NCI-H2196 (cell line): ENCODE data around the gene CNKSR3.
A peak's percentile ranks its signal among the peaks of the same experiment; 100 is the strongest.

ENCODE experiments used
- DNase-seq: peaks from one replicate; lab custom pipeline; 2025; ENCODE audit not compliant: unreplicated experiment; lab: John Stamatoyannopoulos, UW

Gene CNKSR3

DNA sequence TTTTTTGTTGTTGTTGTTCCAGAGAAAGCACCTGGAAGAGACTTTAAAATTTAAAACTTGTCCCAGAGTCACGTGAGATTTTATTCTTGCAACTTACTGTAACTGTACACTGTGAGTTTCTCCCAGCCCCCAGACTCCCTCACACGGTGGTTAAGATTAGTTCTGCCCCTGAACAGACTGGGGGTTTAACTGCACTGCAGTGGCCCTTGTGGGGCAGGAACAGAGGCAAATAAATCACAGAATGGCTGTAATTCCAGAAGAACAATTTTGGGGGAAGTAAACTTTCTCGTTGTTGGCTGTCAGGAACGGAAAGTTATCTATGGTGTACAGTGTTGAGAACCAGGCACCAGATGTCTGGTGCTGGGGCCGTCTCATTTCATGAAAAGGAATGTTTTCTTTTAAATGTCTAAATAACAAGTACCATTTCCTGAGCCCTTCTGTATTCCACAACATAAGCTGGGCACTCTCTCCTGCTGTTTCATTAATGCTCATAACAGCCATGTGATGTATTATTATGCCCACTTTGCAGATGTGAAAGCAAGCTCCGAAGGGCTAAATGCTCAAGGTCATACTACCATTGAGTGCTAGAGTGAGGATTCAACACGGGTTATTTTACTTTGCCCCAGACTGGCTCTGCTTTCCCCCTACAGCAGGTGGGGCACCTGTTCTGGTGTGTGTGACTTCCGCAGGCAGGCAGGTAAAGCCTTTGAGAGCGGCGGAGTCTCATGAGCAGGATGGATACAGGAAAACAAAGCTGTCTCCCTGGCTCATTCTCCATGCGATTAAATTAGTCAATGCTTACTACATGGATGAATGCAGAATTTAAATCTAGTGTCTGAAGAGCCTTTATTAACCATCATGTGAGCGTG, 30.5 kb downstream of the CNKSR3 start:
- DNase-seq, result no peak

DNA sequence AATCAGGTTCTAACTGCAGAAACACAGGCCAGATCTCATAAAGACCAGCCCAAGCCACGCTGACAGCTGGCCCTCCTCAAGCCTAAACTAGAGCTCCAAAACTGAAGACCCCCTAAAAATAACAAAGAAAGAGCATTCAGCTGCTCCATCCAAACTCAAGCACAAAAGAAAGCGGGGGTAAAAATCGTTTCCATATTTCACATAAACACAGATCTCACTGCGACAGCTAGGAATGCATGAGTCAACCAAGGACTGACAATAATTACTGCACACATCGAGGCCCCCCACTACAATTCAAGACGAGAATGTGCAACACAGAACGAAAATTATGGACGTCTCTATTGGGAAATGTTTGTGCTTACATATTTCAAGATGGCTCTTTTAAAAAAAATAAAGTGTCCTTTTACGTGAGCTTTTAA, 31.1 kb downstream of the CNKSR3 start:
- no peak for DNase-seq

DNA sequence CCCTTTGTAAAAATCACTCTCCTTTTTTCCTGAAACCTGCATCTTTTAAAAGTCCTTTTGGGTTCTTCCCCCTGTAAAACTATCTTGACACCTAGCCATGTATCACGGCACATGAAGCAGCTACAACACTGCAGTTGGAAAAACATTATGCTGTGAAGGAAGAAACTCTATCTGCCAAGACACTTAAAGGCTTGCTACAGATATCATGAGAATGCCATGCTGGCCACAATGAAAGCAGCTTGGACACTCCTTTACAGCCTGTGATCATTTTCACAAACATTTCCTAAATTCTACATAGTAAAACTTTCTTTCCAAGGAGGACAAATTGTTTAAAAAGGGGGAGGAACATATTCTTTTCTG, 31.8 kb downstream of the CNKSR3 start:
- DNase-seq, result no peak

DNA sequence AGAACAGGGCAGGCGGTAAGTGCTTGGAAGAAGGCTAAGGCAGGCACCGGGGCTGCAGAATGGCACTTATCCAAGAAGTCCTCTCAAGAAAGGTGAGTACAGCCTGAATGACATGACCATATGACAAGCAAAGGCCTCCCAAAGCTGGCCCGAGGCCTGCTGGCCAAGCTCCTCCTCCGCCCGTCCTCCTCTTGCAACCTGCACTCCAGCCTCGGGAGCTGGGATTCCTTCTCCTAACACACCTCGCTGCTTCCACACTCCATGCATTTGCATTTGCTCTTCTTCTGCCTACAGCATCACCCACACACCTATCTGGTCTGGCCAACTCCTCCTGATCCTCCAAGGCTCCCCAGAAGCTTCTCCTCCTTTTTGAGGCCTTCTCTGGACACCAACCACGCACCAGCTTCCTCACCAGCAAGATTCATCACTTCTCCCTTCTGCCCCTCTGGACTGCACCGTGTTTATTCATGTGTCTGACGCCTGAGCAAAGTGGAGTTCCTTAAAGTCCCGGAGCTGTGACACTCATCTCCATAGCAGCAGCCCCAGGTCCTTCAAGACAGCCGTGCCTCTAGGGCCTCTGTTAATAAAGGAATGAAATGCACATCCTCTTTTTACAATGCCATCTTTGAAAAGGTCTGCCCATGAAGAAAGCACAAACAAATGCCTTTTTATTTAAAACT, 32.3 kb downstream of the CNKSR3 start:
- DNase-seq, result peak; percentile 43

DNA sequence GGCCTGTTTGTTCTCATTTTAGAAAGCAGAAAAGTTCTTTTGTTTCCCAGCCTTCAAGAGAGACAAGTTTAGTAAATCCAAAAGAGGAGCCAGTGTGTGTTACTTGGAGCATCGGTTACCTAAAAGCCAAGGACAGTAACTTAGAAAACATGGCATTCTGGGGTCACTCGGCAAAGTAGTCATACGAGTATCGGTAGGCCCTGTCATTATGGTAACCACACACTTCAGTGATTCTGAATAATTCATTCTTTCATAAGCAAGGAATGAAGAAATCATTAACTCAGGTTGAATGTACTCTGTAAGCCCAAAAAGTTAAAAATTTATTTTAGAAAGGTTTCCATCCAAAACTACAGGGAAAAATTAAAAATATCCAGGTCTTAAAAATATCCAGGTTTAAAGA, 34.0 kb downstream of the CNKSR3 start:
- DNase-seq, result no peak

DNA sequence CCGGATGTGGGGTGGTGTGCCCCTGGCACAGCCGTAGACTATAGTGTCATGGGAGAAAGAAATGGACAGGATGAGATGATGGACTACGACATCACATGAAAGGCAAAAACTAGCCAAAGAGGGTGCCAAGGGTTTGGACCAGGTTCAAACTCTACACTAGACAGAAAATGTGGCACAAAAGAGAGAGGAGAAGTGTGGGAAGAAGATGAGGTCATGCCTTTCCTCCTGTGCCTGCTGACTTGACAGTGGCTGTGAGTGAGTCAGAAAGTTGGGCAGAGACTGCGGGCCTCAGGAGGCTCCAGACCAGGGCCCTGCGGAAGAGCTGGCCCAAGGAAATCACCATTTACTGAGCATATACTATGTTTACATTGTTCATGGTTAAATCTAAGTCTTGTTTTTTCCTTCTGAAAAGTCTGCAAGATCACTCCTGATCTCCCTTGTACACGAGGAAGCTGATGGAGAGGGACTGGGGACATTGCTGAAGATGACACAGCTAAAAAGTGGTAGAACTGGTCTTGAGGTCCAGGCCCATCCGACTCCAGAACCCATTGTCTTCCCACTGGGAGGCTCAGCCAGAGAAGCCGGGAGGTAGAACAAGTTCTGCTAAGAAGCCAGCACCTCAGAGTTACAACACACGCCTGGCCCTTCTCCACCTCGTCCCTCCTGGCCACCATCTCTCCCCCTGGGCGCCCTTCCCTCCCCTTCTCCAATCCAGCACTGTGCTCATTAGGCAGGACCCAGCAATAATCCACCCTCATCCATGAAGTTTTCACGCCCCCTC, 35.6 kb downstream of the CNKSR3 start:
- DNase-seq, result no peak

DNA sequence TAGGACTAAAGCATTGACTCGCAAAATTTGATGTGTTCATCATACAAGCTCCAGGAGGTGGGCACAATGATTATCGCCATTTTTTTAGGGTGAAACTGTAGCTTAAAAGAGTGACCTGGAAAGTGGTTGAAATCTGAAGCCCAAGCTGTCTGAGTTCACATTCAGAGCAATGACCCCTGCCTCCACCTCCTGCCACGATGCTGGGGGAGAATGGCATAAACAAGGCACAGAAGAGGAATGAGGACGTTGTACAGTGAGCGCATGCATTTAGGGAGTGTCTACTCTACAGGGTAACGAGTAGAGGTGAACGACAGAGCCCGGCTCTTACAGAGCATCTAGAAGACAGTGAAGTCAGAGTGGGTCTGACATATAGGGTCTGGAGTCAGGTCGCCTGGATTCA, 37.2 kb downstream of the CNKSR3 start:
- DNase-seq, result no peak

DNA sequence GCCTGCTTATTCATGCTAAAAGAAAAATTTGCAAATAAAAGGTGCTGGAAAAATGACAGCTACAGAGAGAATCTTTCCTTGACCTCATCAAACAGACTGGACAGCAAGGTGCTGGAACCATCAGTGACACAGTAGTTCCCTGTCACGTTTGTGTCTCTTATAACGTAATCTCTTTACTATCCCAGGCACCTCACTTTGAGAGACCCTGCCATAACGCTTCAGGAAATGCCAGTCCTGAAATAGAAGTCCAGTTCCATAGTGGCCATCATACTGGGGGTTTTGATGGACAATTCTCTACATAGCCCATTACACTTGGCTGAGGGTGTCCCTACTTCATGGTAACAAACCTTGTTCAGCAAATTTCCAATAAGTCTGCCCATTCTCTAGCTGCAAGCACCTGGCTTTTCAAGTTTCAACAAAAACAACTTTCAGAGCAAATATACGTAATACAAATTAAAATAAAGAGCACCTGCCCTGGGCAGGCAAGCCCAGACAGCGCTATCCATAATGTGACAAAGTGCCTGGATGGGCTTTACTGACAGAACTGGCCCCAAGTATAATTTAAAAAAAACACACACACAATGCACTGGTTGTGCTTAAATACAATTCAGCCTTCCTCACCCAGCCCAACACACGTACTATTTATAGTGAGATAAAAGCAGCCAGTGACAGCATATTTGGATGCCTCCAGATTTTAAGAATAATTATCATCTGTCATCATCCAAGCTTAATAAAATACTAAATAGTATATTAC, 38.7 kb downstream of the CNKSR3 start:
- peak; percentile 54 for DNase-seq

DNA sequence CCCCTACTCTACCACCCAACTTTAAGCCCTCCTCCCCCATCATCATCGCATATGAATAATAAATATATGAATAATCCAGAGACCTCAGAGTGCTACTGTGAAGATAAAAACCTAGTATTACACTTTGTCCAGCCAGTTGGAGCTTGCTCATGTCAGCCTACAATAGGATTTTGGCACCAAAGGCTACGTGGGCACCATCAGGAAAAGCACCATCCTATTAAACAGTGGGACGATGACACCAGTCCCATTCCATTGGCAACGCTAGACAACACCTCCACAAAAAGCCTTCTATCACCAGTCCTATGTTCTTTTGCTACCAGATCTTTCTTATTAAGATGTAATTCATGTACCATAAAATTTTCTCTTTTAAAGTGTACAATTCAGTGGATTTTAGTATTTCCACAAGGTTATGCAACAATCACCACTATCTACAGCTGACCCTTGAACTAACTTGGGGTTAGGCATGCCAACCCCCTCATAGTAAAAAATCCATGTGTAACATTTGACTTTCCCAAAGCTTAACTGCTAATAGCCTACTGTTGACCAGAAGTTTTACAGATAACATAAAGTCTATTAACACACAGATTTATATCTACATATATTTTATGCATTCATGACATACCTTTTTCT, 41.1 kb downstream of the CNKSR3 start:
- no peak for DNase-seq

DNA sequence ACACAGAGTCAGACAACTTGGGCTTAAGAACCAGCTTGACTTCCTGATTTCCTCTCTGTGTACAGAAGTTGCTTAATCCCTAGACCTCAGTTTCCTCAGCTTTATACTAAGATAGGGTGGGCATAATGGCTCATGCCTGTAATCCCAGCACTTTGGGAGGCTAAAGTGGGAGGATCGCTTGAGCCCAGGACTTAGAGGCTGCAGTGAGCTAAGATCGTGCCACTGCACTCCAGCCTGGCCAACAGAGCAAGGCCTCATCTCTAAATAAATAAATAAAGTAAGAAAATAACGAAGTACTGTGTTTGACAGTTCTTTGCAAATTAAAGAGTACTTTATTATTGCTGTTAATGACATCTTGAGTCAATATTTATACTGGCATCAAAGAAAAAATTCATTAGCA, 41.7 kb downstream of the CNKSR3 start:
- DNase-seq, result no peak

DNA sequence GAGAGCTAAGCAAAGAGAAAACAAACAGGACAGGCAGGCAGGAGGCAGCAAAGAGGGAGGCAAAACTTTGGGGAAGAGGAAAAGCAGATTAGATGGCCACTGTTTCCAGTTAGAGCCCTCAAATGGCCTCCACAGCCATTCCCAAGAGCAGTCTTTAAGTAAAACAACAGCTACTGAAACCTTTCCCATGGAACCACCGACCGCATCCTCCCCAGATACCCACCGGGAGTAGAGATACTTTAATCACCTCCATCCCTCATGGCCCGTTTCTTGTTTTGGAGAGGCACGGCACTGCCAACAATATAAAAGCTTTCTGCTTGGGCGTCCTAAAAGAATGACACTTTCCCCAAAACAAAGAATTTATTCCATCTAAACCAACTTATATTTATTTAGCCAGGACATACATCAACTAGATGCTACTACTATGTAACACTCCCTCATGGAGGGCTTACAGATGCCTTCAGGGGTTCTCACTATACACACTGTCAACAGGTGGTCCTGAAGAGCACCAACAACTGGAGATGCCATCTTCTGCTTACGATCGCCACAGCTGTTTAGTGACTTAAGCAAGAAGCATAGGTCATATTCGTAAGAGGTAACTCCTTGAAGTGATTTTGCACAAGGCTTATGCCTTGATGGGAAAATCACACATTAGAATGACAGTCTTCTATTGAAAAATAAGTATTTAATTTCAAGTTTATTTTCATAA, 43.4 kb downstream of the CNKSR3 start:
- no peak for DNase-seq

DNA sequence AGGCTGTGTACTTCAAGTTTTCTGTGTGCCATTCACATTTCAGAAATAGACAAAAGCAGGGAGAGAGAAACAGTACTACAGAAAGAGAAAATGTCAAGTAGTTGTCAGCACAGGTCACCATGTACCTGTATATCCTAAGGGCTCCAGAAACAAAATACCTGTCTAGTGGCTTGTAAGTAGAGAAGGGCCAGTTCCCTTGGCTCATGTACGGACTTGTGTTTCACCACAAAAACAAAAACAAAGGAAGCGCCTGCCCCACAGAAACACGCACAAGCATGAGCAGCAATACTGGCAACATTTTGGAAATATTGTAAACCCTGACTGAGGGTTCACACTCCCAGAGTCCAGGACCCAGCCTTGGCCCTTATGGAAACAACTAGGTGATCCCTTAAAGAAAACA, 44.3 kb downstream of the CNKSR3 start:
- peak; percentile 31 for DNase-seq

DNA sequence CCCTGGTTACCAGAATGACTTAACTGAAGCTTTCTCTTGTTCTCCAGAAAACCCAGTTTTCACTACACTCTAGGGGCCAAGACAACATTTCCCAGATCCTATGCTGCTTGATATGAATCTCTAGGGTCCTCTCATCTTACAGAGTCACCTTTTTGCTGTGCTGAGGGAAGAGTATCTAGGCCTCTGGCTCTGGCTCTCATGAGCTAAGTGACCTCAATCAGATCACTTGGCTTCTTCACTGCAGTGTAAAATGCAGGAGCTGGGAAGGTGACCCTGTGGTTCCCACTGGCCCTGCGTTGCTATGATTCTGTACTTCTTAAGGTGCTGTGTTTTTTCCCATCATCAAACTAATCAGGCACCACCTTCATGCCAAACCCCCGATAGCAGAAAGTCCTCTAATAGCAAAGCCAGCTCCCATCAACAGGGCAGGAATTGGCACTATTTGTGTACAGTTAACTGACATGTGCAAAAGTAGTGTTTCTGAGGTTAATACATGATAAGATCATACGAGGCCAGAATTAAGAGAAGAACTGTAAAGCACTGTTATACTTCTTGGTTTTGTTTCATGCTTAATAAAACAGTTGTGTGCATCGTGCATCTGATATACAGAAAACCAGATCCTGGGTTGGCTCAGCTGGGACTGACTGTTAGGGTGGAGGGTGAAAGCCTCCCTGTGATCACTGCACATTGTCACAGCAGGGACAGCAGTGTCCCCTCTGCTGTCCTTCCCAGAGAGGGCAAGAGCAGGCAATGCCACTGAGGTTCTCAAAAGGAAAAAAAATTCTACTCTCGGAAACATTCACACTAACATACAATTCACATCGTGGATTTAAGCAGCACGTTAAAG, 46.7 kb downstream of the CNKSR3 start:
- no peak for DNase-seq

DNA sequence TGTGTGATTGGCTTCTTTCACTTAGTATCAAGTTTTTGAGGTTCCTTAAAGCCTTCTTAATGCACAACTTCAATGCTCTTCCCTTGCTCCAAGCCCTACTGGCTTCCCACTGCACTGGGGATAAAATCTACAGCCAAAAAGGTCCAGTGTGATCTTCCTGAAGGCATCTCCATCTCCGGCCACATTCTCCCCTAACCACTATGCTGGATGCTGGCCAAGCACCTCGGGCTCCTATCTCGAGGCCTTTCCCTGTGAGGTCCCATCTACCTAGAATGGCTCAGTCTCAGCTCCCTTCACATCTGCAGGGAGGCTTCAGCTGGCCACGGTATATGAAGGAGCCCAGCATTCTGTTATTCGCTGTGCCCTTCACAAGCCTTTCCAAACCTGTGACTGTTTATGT, 48.1 kb downstream of the CNKSR3 start:
- DNase-seq, result peak; percentile 37

DNA sequence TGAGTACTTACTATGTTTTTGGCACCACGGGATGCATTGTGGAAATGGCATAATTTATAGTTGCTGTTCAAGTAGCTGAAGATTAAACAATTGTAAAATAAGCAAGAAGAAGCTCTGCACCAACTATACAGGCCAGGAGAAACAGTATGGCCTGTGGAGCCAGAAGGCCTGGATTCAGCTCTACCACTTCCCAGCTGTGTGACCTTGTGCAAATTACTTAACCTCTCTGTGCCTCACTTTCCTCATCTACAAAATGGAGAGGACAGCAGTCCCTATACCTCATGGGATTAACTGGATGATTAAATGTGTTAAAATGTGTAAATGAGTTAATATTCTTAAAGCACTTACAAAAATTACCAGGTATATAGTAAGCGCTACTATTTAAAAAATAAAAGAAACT, 49.1 kb downstream of the CNKSR3 start:
- DNase-seq, result no peak

DNA sequence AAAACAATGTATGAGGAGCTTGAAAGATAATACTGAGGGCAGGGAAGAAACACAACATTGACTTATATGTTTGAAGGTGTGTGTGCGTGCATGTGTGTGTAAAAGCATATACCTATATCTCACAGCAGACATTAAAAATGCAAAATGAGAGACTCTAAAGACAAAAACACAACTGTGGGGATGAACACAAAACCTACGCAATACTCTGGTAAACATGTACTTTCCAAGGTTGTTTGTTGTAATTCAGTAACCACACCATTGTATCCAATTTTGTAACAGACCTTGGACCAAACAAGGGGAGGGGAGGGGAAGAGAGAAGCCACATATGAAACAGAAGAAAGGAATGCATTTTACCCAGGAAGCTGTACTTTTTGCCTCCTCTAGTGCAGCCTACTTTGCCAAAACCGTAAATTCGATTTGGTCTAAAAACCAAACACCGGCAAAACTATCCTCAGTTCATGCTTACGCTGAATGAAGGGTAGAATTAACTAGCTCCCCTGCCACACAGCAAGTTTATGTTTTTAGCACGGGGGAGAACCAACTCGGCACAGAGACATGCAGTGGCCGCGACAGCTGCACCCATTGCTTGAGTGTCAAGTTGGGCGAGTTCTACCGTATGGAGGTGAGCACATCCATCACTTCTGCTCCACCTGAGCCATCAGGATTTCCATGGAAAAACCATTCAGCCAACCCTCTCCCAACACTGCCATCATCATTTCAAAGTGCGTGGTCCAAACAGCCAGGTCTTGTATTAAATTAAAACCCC, 50.0 kb downstream of the CNKSR3 start:
- no peak for DNase-seq

DNA sequence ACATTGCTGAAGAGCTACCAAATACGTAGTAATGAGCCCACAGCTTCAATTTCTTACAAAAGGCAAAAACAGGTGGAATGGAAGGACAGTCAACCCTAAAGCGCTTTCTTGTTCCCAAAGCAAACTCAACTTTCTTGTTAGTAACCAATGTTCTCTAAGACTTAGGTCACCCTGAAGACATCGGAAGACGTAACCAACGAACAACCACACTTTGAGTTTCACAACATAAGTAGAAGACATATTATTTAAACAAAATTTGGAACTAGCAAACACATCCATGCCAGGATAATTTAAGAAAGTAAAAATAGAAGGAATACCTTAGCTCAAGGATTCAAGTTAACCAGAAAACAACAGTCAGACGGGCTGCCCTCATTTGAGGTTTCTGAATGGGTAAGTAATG, 51.0 kb downstream of the CNKSR3 start:
- DNase-seq, result no peak
